ENCODE results near the gene CRB1.

The CRB1 gene

GRCh38 chr1:197384471-197384870, 116.4 kb downstream of the CRB1 start:
- Histone ChIP-seq H3K27me3 (ENCODE audit: insufficient read depth, low read length) (no peaks in the 10 kb centered on the region), H3K79me2 (ENCODE audit: insufficient read depth, low read length) (no peaks in the 10 kb centered on the region), H3F3A (ENCODE audit: insufficient read depth, low read length) (no peaks in the 10 kb centered on the region), H2AFZ (ENCODE audit: low read length) (no peak overlapping the region), H3K4me2 (ENCODE audit: low read length) (no peak overlapping the region), H3K27ac (ENCODE audit: low read depth, low read length, poor library complexity, severe bottlenecking) (no peak overlapping the region), H3K4me1 (ENCODE audit: insufficient read depth, low read length, severe bottlenecking) (no peaks in the 10 kb centered on the region), H3K9ac (ENCODE audit: low read length) (no peak overlapping the region), H3K9me3 (ENCODE audit: low read length) (no peaks in the 10 kb centered on the region), H3K36me3 (ENCODE audit: insufficient read depth, low read length) (no peaks in the 10 kb centered on the region), H4K20me1 (ENCODE audit: insufficient read depth, low read length) (no peaks in the 10 kb centered on the region), H3K4me3 (ENCODE audit: low read depth, low read length, poor library complexity, severe bottlenecking) (no peak overlapping the region), H3K9me2 (ENCODE audit: low read depth, low read length) (no peaks in the 10 kb centered on the region)
- TF ChIP-seq EZH2 (IDR thresholded peaks at IDR 0.05; ENCODE audit: borderline replicate concordance, low read length) = no peak
- TF ChIP-seq CTCF (IDR thresholded peaks at IDR 0.05; ENCODE audit: low read length) = no peak

GRCh38 chr1:197388801-197389200, 120.7 kb downstream of the CRB1 start:
- Histone ChIP-seq H3K4me2 (ENCODE audit: low read length) (no peak overlapping the region), H3F3A (ENCODE audit: insufficient read depth, low read length) (no peaks in the 10 kb centered on the region), H3K4me3 (ENCODE audit: low read depth, low read length, poor library complexity, severe bottlenecking) (no peak overlapping the region), H3K79me2 (ENCODE audit: insufficient read depth, low read length) (no peaks in the 10 kb centered on the region), H3K27me3 (ENCODE audit: insufficient read depth, low read length) (no peaks in the 10 kb centered on the region), H4K20me1 (ENCODE audit: insufficient read depth, low read length) (no peaks in the 10 kb centered on the region), H3K4me1 (ENCODE audit: insufficient read depth, low read length, severe bottlenecking) (no peaks in the 10 kb centered on the region), H2AFZ (ENCODE audit: low read length) (no peak overlapping the region), H3K27ac (ENCODE audit: low read depth, low read length, poor library complexity, severe bottlenecking) (no peak overlapping the region), H3K36me3 (ENCODE audit: insufficient read depth, low read length) (no peaks in the 10 kb centered on the region), H3K9me2 (ENCODE audit: low read depth, low read length) (no peaks in the 10 kb centered on the region), H3K9me3 (ENCODE audit: low read length) (no peaks in the 10 kb centered on the region), H3K9ac (ENCODE audit: low read length) (no peak overlapping the region)
- TF ChIP-seq EZH2 (IDR thresholded peaks at IDR 0.05; ENCODE audit: borderline replicate concordance, low read length) (no peak), CTCF (IDR thresholded peaks at IDR 0.05; ENCODE audit: low read length) (no peak)

DNA sequence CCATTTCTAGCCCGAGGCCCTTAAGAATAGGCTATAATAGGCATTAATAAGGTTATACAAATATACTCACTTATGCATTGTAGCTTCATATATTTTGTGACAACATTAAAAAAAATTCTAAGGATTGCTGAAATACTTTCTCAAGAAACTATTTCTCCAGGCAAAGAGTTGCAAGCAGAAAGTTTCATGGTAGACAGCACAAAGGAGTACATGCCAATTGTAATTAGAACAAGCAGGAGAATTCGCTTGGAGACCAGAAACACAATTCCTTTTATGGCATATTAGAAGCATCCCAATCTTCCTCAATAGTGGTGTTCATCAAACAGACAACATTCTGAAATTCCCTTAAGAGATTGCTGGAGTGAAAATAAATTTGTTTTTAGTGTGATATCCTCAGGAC, 122.8 kb downstream of the CRB1 start:
- H3K9me2 ChIP-seq (ENCODE audit: low read depth, low read length) = no peaks in the 10 kb centered on the region
- no peaks in the 10 kb centered on the region for H3K36me3 ChIP-seq (ENCODE audit: insufficient read depth, low read length)
- H3K4me1 ChIP-seq (ENCODE audit: insufficient read depth, low read length, severe bottlenecking) = no peaks in the 10 kb centered on the region
- no peaks in the 10 kb centered on the region for H3K9me3 ChIP-seq (ENCODE audit: low read length)
- no peaks in the 10 kb centered on the region for H3K27me3 ChIP-seq (ENCODE audit: insufficient read depth, low read length)
- no peaks in the 10 kb centered on the region for H3F3A ChIP-seq (ENCODE audit: insufficient read depth, low read length)
- H3K27ac ChIP-seq (ENCODE audit: low read depth, low read length, poor library complexity, severe bottlenecking) = no peak overlapping the region
- no peaks in the 10 kb centered on the region for H4K20me1 ChIP-seq (ENCODE audit: insufficient read depth, low read length)
- H3K9ac ChIP-seq (ENCODE audit: low read length) = no peak overlapping the region
- no peak for TF ChIP-seq CTCF (IDR thresholded peaks at IDR 0.05; ENCODE audit: low read length)
- no peak for TF ChIP-seq EZH2 (IDR thresholded peaks at IDR 0.05; ENCODE audit: borderline replicate concordance, low read length)
- H3K4me3 ChIP-seq (ENCODE audit: low read depth, low read length, poor library complexity, severe bottlenecking) = no peak overlapping the region
- H2AFZ ChIP-seq (ENCODE audit: low read length) = no peak overlapping the region
- no peaks in the 10 kb centered on the region for H3K79me2 ChIP-seq (ENCODE audit: insufficient read depth, low read length)
- no peak overlapping the region for H3K4me2 ChIP-seq (ENCODE audit: low read length)

Data from OCI-LY1 (cell line).